ENCODE data around the gene SLIT3. TPM values are rescaled to one million over a fixed set of nuclear protein-coding genes. Genes with fewer than 3 reads are reported as not detected.

SLIT3 gene
- total RNA-seq, 1 experiment from 2014 or later: 0.44 TPM

- Histone ChIP-seq H3K9me3 (ENCODE audit: low read length) (no peaks in the 10 kb centered on the region), H3K4me3 (ENCODE audit: low read length) (no peak overlapping the region), H3K4me2 (ENCODE audit: low read length) (no peak overlapping the region), H3K9ac (ENCODE audit: low read length) (no peak overlapping the region), H3K9me2 (replicated peaks; ENCODE audit: low read length) (no peaks in the 10 kb centered on the region), H4K20me1 (ENCODE audit: low read length) (no peaks in the 10 kb centered on the region), H3K27me3 (ENCODE audit: low read length) (peaks cover 67% of the 10 kb centered on the region), H3K36me3 (ENCODE audit: low read depth, low read length) (no peaks in the 10 kb centered on the region), H3K4me1 (ENCODE audit: insufficient read depth, low read length) (no peaks in the 10 kb centered on the region), H3K79me2 (ENCODE audit: low read length) (no peaks in the 10 kb centered on the region), H3K27ac (ENCODE audit: low read length) (no peak overlapping the region), H3F3A (ENCODE audit: low read length, unreplicated experiment) (no peaks in the 10 kb centered on the region), H2AFZ (ENCODE audit: low read length) (no peak overlapping the region)
- BruUV-seq (replicated peaks): no TSS peak
- no peak for ATAC-seq
- POLR2A ChIA-PET (ENCODE audit: unreplicated experiment): no interaction called here
- intact Hi-C loops (cut with micrococcal nuclease): no loop called here
- TF ChIP-seq CTCF (conservative IDR thresholded peaks at IDR 0.05; ENCODE audit: low read depth, low read length): no peak
- no peak for TF ChIP-seq EZH2 (IDR thresholded peaks at IDR 0.05; ENCODE audit: low read length, unreplicated experiment)
- no peak for TF ChIP-seq EZH2phosphoT487 (IDR thresholded peaks at IDR 0.05; ENCODE audit: borderline replicate concordance, low read length)
- CTCF ChIA-PET: no interaction called here
- DNase-seq: no peak
Observed at GRCh38 chr5:168836603-168837231, 464.2 kb downstream of the SLIT3 start.

- Histone ChIP-seq H3F3A (ENCODE audit: low read length, unreplicated experiment) (no peaks in the 10 kb centered on the region), H3K9ac (ENCODE audit: low read length) (no peak overlapping the region), H3K4me3 (ENCODE audit: low read length) (no peak overlapping the region), H3K27ac (ENCODE audit: low read length) (no peak overlapping the region), H3K9me2 (replicated peaks; ENCODE audit: low read length) (no peaks in the 10 kb centered on the region), H3K27me3 (ENCODE audit: low read length) (peaks cover 51% of the 10 kb centered on the region), H3K79me2 (ENCODE audit: low read length) (no peaks in the 10 kb centered on the region), H2AFZ (ENCODE audit: low read length) (no peak overlapping the region), H3K9me3 (ENCODE audit: low read length) (no peaks in the 10 kb centered on the region), H3K4me2 (ENCODE audit: low read length) (no peak overlapping the region), H3K4me1 (ENCODE audit: insufficient read depth, low read length) (no peaks in the 10 kb centered on the region), H3K36me3 (ENCODE audit: low read depth, low read length) (no peaks in the 10 kb centered on the region), H4K20me1 (ENCODE audit: low read length) (no peaks in the 10 kb centered on the region)
- ChIA-PET CTCF (no interaction called here), POLR2A (ENCODE audit: unreplicated experiment) (no interaction called here)
- no peak for ATAC-seq
- BruUV-seq (replicated peaks): no TSS peak
- TF ChIP-seq CTCF (conservative IDR thresholded peaks at IDR 0.05; ENCODE audit: low read depth, low read length) (no peak), EZH2 (IDR thresholded peaks at IDR 0.05; ENCODE audit: low read length, unreplicated experiment) (no peak), EZH2phosphoT487 (IDR thresholded peaks at IDR 0.05; ENCODE audit: borderline replicate concordance, low read length) (no peak)
- no peak for DNase-seq
- intact Hi-C loops (cut with micrococcal nuclease): no loop called here
Observed at GRCh38 chr5:168833936-168834335, 467.0 kb downstream of the SLIT3 start.

- no TSS peak for BruUV-seq (replicated peaks)
- H3K9me2 ChIP-seq (replicated peaks; ENCODE audit: low read length): no peaks in the 10 kb centered on the region
- H3F3A ChIP-seq (ENCODE audit: low read length, unreplicated experiment): no peaks in the 10 kb centered on the region
- H3K27me3 ChIP-seq (ENCODE audit: low read length): peaks cover 46% of the 10 kb centered on the region
- no peaks in the 10 kb centered on the region for H3K79me2 ChIP-seq (ENCODE audit: low read length)
- no peak overlapping the region for H3K4me3 ChIP-seq (ENCODE audit: low read length)
- no peaks in the 10 kb centered on the region for H3K4me1 ChIP-seq (ENCODE audit: insufficient read depth, low read length)
- H3K4me2 ChIP-seq (ENCODE audit: low read length): no peak overlapping the region
- H3K9me3 ChIP-seq (ENCODE audit: low read length): no peaks in the 10 kb centered on the region
- intact Hi-C loops (cut with micrococcal nuclease): no loop called here
- TF ChIP-seq EZH2phosphoT487 (IDR thresholded peaks at IDR 0.05; ENCODE audit: borderline replicate concordance, low read length) (no peak), CTCF (conservative IDR thresholded peaks at IDR 0.05; ENCODE audit: low read depth, low read length) (no peak), EZH2 (IDR thresholded peaks at IDR 0.05; ENCODE audit: low read length, unreplicated experiment) (no peak)
- H3K9ac ChIP-seq (ENCODE audit: low read length): no peak overlapping the region
- H4K20me1 ChIP-seq (ENCODE audit: low read length): no peaks in the 10 kb centered on the region
- no peak for ATAC-seq
- H3K36me3 ChIP-seq (ENCODE audit: low read depth, low read length): no peaks in the 10 kb centered on the region
- H2AFZ ChIP-seq (ENCODE audit: low read length): no peak overlapping the region
- DNase-seq: no peak
- H3K27ac ChIP-seq (ENCODE audit: low read length): no peak overlapping the region
- ChIA-PET CTCF (no interaction called here), POLR2A (ENCODE audit: unreplicated experiment) (no interaction called here)
Observed at GRCh38 chr5:168833383-168833782, 467.6 kb downstream of the SLIT3 start.

Data from PC-3 (cell line).